Activated CD8-positive, alpha-beta T cell treated with anti-CD3 and anti-CD28 coated beads, Interleukin-2, amount 10 ng/mL, durations not matched to agents 7 days and 5 days (primary cell): ENCODE results near the gene ITIH3. TPM values are rescaled to one million over a fixed set of nuclear protein-coding genes. Genes with fewer than 3 reads are reported as not detected.
A peak's percentile ranks its signal among the peaks of the same experiment; 100 is the strongest.

Source experiments
- ATAC-seq: fragments of 150-1000 bp; cut with Tn5 transposase; one replicate; pipeline ENCODE4 v1.10.0; 2021; ENCODE audit warnings: moderate library complexity
- CTCF ChIA-PET: fragments of 350-600 bp; sonication (Branson Sonifier 250); formaldehyde crosslinking; loops from one replicate; lab custom pipeline; 2021; ENCODE audit warnings: antibody characterized with exemption; lab: Charles Lee
- POLR2A ChIA-PET: fragments of 350-600 bp; sonication (Branson Sonifier 250); formaldehyde crosslinking; loops from one replicate; lab custom pipeline; 2021; ENCODE audit warnings: antibody characterized with exemption; lab: Charles Lee
- DNase-seq: peaks from one replicate; pipeline ENCODE4 v3.0.0-alpha.2; 2020
- H3K27ac Mint-ChIP-seq: one replicate; pipeline ENCODE4 v1.8.0; 2021; ENCODE audit warnings: mild to moderate bottlenecking, mixed read lengths
- H3K27me3 Mint-ChIP-seq: one replicate; pipeline ENCODE4 v1.8.0; 2021; ENCODE audit warnings: low read depth, mixed read lengths
- H3K36me3 Mint-ChIP-seq: one replicate; pipeline ENCODE4 v1.8.0; 2021; ENCODE audit warnings: low read depth, mixed read lengths
- H3K4me1 Mint-ChIP-seq: one replicate; pipeline ENCODE4 v1.8.0; 2021; ENCODE audit warnings: low read depth, mixed read lengths
- H3K4me3 Mint-ChIP-seq: one replicate; pipeline ENCODE4 v1.8.0; 2021; ENCODE audit warnings: mild to moderate bottlenecking, mixed read lengths
- H3K9me3 Mint-ChIP-seq: one replicate; pipeline ENCODE4 v1.8.0; 2022; ENCODE audit warnings: mixed read lengths; ENCODE audit not compliant: insufficient read depth
- total RNA-seq, 2 experiments: library from RNA; stranded (reverse); gene quantifications; one replicate each; pipeline ENCODE4 v1.2.3, GENCODE V29; 2021

The ITIH3 gene
- total RNA-seq, 2 experiments from 2014 or later: not detected

DNA sequence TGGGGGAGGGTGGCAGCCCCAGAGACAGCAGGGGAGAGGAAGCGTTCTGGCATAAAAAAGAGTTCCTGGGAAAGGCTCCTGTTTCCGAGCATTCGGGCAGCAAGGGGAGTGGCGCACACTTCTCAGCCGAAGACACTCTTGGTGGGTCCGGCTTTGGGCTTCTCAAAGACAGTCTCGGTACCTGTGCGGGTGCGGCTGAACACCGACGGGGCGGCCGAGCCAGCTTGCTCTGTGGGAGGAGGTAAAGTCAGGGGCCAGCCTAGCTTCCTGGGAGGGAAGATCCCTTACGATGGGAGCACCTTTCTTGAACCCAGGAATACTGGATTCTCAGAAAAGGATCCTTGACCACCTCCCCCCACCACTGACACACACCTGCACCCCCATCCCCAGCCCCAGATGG lies 38.6 kb downstream of the ITIH3 start:
- no peaks in the 10 kb centered on the region for H3K27me3 Mint-ChIP-seq
- H3K4me1 Mint-ChIP-seq: peaks cover 39% of the 10 kb centered on the region
- ATAC-seq (no peak), DNase-seq (no peak)
- H3K36me3 Mint-ChIP-seq: peaks cover 11% of the 10 kb centered on the region
- H3K4me3 Mint-ChIP-seq: no peak overlapping the region
- ChIA-PET POLR2A (no interaction called here), CTCF (no interaction called here)
- H3K9me3 Mint-ChIP-seq: no peaks in the 10 kb centered on the region
- H3K27ac Mint-ChIP-seq: no peak overlapping the region

DNA sequence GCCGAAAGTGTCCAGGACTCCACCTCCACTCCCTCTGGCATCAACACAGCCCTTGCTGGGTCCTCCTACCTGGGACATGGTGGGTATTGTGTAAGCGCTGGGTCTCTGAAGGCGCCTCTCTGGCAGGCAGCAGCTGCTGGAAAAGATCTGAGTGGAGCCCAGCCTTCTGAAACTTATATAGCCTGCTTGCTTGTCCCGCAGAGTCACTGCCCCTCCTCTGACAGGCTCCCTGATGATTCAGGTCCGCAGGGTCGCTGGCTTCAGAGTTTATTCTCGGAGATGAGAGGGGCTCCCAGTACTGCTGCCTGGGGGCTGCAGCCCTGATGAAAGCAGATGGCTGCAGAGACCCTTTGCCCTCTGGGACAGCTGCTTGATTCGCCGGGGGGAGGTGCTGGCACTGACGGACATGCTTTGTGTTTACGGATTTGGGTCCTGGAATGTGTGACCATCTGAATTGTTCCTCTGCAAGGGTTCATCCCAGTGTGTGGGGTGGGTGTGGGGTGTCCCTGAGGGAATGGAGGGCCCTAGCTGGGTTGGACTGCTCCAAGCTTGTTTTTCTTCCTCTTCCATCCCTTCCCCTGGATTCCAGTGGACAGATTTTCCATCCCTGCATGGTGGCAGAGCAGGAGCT lies 40.4 kb downstream of the ITIH3 start, which contains the start of gene MUSTN1:
Gene MUSTN1, minus strand, starts transcription at position 149 of the 631 bp plus-strand sequence. Its CDS starts 71 bp downstream, at position 78.
- peaks cover 54% of the 10 kb centered on the region for H3K4me1 Mint-ChIP-seq
- CTCF ChIA-PET: no interaction called here
- no peak within 1 kb of the TSS for H3K27ac Mint-ChIP-seq
- no peaks in the 10 kb centered on the region for H3K9me3 Mint-ChIP-seq
- no peak within 1 kb of the TSS for H3K4me3 Mint-ChIP-seq
- peaks cover 16% of the 10 kb centered on the region for H3K36me3 Mint-ChIP-seq
- DNase-seq (no peak), ATAC-seq (no peak)
- POLR2A ChIA-PET: no interaction called here
- no peaks in the 10 kb centered on the region for H3K27me3 Mint-ChIP-seq

DNA sequence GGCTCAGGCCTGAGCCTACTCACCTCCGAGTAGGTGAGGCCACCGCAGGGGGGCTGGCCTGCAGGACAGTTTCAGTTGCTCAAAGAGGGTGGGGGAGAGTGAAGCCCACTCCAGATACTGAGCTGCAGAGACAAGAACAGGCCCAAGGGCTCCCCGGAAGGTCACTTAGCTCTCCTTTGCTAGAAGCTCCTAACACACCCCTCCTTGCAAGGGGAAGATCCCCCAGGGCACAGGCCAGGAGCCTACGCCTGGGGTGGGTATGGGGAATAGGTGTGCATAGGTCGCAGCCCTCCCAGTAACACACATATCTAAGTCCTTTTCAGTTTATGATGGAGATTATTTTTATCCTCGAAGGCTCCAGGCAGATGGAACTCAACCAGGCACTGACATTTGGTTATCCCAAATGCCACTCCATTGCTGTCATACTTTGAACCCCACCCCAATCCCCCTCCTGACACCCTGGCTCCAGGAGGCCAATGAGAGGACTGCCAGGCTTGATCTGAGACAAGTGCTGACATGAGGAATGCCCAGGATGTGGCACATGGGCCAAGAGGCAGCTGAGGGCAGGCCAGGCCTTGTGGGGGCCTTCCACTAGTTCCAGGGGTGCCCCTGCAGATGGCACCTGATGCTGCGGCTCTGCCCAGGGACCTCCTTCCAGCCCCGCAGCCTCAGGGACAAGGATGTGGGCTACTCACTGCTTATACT lies 41.3 kb downstream of the ITIH3 start:
- H3K9me3 Mint-ChIP-seq: no peaks in the 10 kb centered on the region
- H3K27me3 Mint-ChIP-seq: no peaks in the 10 kb centered on the region
- H3K4me1 Mint-ChIP-seq: peaks cover 45% of the 10 kb centered on the region
- no peak for ATAC-seq
- POLR2A ChIA-PET: no interaction called here
- DNase-seq: no peak
- no peak overlapping the region for H3K4me3 Mint-ChIP-seq
- no peak overlapping the region for H3K27ac Mint-ChIP-seq
- CTCF ChIA-PET: interaction anchor here (1.4 kb wide), 1 partner anchor 15 kb away, joined by 7 read pairs; no protein-coding TSS in a partner anchor
- H3K36me3 Mint-ChIP-seq: peaks cover 24% of the 10 kb centered on the region

DNA sequence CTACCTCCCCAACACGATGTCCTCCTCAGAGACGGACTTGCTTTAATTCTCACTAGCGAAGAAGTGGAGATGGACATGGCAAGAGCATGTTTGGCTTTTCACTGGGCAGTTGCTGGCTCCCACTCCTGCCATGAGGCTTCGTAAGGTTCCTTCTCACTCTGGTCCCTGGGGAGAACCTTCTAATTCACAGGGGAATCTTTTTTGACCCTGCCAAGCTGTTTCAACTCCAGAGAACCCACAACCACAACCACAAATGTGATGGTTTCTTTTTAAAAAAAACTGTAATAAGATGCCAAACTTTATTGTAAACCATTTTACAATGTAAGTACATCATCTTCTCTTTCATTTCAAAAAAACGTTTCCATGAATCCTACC lies 41.9 kb downstream of the ITIH3 start:
- no peak overlapping the region for H3K27ac Mint-ChIP-seq
- no peaks in the 10 kb centered on the region for H3K27me3 Mint-ChIP-seq
- H3K4me1 Mint-ChIP-seq: peaks cover 40% of the 10 kb centered on the region
- DNase-seq (no peak), ATAC-seq (no peak)
- ChIA-PET CTCF (interaction anchor here (0.7 to 1.7 kb wide), 3 partner anchors 10 to 116 kb away, joined by 3 to 7 read pairs (median 5); no protein-coding TSS in a partner anchor), POLR2A (no interaction called here)
- no peaks in the 10 kb centered on the region for H3K9me3 Mint-ChIP-seq
- no peak overlapping the region for H3K4me3 Mint-ChIP-seq
- H3K36me3 Mint-ChIP-seq: peaks cover 26% of the 10 kb centered on the region

DNA sequence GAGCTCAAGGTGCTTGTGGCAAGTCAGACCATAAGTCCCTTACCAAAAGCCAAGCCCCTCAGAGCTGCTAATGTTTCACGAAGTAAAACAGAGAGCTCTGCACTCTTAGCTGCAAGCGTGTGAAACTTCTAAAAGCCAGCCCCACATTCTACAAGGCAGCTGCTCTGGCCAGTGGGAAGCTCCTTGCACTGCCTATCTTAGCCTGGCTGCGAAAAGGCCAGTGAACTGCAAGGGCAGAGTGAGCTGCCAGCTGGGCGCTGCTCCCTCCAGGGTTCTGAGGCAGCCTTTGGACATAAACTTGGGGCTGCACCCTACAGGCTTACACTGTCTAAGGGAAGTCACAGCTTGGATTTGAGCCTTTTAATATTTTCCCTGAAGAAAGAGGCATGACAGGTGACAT lies 42.4 kb downstream of the ITIH3 start:
- Mint-ChIP-seq H3K36me3 (peaks cover 26% of the 10 kb centered on the region), H3K4me3 (no peak overlapping the region), H3K4me1 (peaks cover 39% of the 10 kb centered on the region), H3K9me3 (no peaks in the 10 kb centered on the region), H3K27me3 (no peaks in the 10 kb centered on the region), H3K27ac (no peak overlapping the region)
- ATAC-seq: no peak
- DNase-seq: no peak
- CTCF ChIA-PET: interaction anchor here (0.7 to 1.7 kb wide), 3 partner anchors 9 to 116 kb away, joined by 3 to 7 read pairs (median 5); no protein-coding TSS in a partner anchor
- POLR2A ChIA-PET: no interaction called here

DNA sequence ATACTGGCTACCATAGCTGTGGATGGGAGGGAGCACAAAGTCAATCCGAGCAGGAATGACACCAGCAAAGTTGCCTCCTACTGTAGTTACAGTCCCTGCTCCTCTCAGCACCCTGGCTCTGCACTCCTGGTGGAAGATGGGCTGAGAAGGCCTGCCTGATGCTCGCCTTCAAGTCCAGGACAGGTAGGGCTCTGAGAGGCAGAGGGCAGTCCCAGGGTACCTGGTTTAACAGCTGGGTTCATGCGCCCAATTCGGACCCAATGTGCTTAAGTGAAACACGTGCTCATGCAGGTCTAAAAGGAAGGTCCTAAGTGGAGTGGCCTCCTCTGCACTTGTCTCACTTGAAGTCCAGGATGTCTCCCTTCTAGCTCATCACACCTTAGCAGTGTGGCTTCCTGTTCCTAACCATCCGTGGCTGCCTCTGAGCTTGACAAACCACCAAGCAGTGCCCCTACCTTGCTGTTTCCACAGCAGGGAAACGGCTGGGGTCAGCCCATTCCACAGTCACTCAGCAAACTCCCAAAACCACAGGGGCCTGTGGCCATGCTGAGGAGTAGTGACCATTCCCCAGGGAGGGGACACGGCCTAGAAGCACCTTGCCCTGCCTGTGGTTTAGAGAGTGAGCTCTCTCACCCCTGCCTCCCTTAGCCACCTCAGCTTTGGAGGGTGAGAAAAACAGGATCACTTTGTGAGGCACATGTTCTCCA lies 44.1 kb downstream of the ITIH3 start:
- Mint-ChIP-seq H3K9me3 (no peaks in the 10 kb centered on the region), H3K27me3 (no peaks in the 10 kb centered on the region), H3K4me1 (peaks cover 39% of the 10 kb centered on the region), H3K36me3 (peaks cover 28% of the 10 kb centered on the region), H3K4me3 (no peak overlapping the region), H3K27ac (peak overlapping the region; percentile 55)
- POLR2A ChIA-PET: interaction anchor here (0.9 to 1.6 kb wide), 3 partner anchors 10 to 118 kb away, joined by 4 read pairs; no protein-coding TSS in a partner anchor
- CTCF ChIA-PET: interaction anchor here (0.9 to 1.7 kb wide), 12 partner anchors 10 to 294 kb away, joined by 3 to 8 read pairs (median 4); no protein-coding TSS in a partner anchor
- ATAC-seq (peak; percentile 93), DNase-seq (peak; percentile 70)

DNA sequence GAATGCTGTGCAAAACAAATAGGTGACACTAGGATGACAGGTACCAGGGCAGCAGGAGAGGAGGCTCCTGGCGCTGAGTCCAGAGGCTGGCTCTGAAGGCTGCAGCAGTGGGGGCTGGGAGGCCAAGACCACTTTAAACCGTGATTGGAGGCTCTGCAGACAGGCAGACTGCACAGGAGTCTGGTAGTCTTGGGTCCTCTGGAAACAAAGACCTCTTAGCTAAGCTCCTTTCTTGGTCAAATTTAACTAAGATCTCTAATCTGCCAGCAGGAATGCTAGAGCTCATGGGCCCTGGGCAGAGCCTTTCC lies 44.6 kb downstream of the ITIH3 start:
- POLR2A ChIA-PET: interaction anchor here (1.2 to 1.6 kb wide), 2 partner anchors 10 to 29 kb away, joined by 4 read pairs; no protein-coding TSS in a partner anchor
- ATAC-seq (no peak), DNase-seq (no peak)
- CTCF ChIA-PET: interaction anchor here (1.0 to 1.7 kb wide), 8 partner anchors 9 to 293 kb away, joined by 3 to 8 read pairs (median 4); no protein-coding TSS in a partner anchor
- H3K4me1 Mint-ChIP-seq: peaks cover 39% of the 10 kb centered on the region
- H3K36me3 Mint-ChIP-seq: peaks cover 28% of the 10 kb centered on the region
- peak overlapping the region; percentile 55 for H3K27ac Mint-ChIP-seq
- no peaks in the 10 kb centered on the region for H3K27me3 Mint-ChIP-seq
- no peaks in the 10 kb centered on the region for H3K9me3 Mint-ChIP-seq
- no peak overlapping the region for H3K4me3 Mint-ChIP-seq

DNA sequence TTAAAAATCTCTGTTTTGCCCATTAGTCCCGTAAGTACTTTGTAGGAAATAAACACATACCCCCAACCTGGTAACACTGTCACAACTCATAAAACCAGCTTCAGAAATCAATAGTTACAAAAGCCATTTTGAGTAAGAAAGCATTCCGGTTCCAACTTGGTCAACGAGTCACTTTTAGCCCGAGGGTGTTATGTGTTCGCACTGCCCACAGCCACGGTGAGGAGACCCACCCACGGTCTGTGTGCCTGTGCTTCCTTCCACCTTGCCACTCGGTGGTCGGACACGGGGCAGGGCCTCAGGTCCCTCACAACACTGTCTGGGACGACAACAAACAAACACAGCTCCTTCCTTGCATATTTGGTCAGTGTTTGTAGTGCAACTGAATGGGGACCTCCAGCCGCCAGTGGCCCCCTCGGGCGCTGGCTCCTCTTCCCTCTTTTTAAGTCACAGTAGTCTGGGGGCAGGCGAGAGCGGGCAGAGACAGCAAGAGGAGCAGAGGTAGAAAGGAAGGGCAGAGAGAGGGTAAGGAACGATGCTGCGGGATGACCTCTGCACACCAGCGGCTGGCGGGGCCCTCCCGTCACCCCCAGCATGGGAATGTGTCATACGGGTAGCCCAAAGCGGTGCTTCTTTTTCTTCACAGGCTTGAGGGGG lies 45.4 kb downstream of the ITIH3 start:
- POLR2A ChIA-PET: interaction anchor here (1.6 kb wide), 1 partner anchor 30 kb away, joined by 4 read pairs; no protein-coding TSS in a partner anchor
- no peak overlapping the region for H3K4me3 Mint-ChIP-seq
- ATAC-seq: no peak
- no peak overlapping the region for H3K27ac Mint-ChIP-seq
- no peak for DNase-seq
- H3K27me3 Mint-ChIP-seq: no peaks in the 10 kb centered on the region
- no peaks in the 10 kb centered on the region for H3K9me3 Mint-ChIP-seq
- peaks cover 39% of the 10 kb centered on the region for H3K4me1 Mint-ChIP-seq
- CTCF ChIA-PET: interaction anchor here (1.1 to 1.7 kb wide), 2 partner anchors 19 to 144 kb away, joined by 3 to 7 read pairs; no protein-coding TSS in a partner anchor
- peaks cover 28% of the 10 kb centered on the region for H3K36me3 Mint-ChIP-seq

DNA sequence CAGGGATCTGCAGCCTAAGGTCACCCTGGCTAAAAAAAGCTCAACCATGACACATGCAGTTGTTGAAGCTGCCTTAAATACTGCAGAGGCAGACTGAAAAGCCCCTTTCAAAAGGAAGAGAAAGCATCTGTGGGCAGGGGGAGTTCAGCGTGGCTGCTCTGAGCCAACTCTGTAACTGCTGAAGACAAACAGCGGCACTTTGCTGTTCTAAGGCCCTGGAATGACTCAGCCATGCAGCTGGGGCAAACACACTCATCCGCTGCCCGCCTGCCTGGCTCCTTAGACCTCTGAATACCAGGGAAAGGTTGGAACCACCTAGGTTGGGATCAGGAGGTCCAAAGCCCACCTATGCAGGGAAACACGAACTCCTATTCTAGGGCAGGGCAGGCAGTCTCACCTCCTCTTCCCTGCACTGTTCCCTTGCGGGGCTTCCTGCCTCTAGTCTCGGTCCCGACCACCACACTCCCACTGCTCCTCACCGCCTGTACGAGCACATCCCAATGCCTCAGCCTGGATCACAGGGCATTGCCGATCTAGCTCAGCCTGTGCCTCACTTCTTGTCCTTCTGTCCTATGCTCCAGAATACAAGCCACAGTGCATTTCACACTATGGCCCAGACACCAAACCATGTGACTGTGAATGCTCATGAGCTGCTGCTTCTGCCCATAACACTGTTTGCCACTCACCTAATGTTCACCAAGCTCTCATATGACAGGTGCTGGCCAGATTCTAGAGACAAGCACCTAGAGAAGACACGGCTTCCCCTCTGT lies 46.8 kb downstream of the ITIH3 start:
- H3K9me3 Mint-ChIP-seq: no peaks in the 10 kb centered on the region
- no peak overlapping the region for H3K4me3 Mint-ChIP-seq
- peaks cover 28% of the 10 kb centered on the region for H3K36me3 Mint-ChIP-seq
- ATAC-seq: no peak
- peaks cover 39% of the 10 kb centered on the region for H3K4me1 Mint-ChIP-seq
- ChIA-PET POLR2A (no interaction called here), CTCF (interaction anchor here (0.7 to 1.4 kb wide), 2 partner anchors 20 to 52 kb away, joined by 3 to 4 read pairs; no protein-coding TSS in a partner anchor)
- H3K27ac Mint-ChIP-seq: no peak overlapping the region
- no peaks in the 10 kb centered on the region for H3K27me3 Mint-ChIP-seq
- no peak for DNase-seq

DNA sequence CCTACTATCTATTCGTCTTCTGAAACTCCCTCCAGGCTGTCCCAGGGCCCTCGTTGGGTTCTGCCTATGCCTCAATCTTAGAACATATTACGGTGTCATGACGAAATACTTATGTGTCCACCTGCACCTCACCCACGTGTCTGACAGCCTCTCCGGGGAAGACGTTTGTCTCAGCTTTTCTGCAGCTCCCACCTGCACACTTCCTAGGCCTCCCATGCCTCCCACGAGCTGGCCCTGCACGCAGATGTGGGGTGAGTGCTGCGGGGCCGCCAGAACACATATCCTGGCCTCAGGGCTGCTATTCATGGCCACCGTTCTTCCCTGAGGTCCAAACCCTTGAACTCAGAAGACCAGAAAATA lies 47.4 kb downstream of the ITIH3 start:
- ChIA-PET CTCF (interaction anchor here (1.4 kb wide), 1 partner anchor 21 kb away, joined by 3 read pairs; no protein-coding TSS in a partner anchor), POLR2A (no interaction called here)
- ATAC-seq (no peak), DNase-seq (no peak)
- H3K36me3 Mint-ChIP-seq: peaks cover 25% of the 10 kb centered on the region
- H3K4me1 Mint-ChIP-seq: peaks cover 37% of the 10 kb centered on the region
- H3K27me3 Mint-ChIP-seq: no peaks in the 10 kb centered on the region
- H3K4me3 Mint-ChIP-seq: no peak overlapping the region
- H3K27ac Mint-ChIP-seq: no peak overlapping the region
- H3K9me3 Mint-ChIP-seq: no peaks in the 10 kb centered on the region
